ENCODE results near the gene TMEM54. TPM values are rescaled to one million over a fixed set of nuclear protein-coding genes. Genes with fewer than 3 reads are reported as not detected.

The TMEM54 gene
- total and polyA plus RNA-seq, 9 of the 15 experiments (the other 6 are each of a cell fraction or from before 2014, with no cell fraction given), result 1.00 to 16.2 (median 8.2) TPM

DNA sequence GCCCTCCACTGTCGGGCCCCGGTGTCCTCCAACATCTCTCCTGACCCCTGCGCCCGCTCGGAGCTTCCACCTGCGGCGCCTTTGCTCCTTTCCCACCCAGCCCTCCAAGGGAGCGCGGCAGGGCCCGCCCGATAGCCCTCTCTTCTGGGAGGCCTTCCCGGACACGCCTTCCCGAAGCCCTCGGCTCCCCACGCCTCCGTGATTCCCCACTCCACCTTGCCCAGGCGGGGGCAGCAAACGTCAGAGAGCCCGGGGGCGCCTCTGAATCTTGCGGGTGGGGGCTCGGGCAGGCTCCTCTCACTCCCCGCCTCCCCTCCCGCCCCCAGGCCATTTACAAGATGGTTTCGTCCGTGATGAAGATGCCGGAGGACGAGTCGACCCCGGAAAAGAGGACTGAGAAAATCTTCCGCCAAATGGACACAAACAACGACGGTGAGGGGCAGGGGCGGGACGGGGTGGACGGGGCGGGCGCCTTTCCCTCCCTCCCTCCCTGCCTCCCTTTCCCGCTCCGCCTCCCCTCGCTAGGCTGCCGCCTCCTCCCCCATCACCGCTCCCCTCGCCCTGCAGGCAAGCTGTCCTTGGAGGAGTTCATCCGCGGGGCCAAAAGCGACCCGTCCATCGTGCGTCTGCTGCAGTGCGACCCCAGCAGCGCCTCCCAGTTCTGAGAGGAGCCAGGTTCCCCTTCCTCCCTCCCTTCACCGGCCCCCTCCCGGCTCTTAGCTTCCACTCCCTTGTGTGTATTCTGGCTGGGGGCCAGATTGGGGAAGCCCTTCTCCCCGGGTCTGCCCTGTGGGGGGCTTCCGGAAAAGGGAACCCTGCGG is 7.8 kb downstream of the TMEM54 start (continued):
- TF ChIP-seq SMAD3 (CRISPR knock-in tag; conservative IDR thresholded peaks at IDR 0.05), result no peak
- no peak for TF ChIP-seq TGIF2 (CRISPR knock-in tag; IDR thresholded peaks at IDR 0.05)
- TF ChIP-seq KLF16 (IDR thresholded peaks at IDR 0.05), result no peak
- no peak for TF ChIP-seq ATF1 (CRISPR knock-in tag; IDR thresholded peaks at IDR 0.05)
- peak; percentile 40; the same call in 1 of the 2 replicates for TF ChIP-seq ATF1 (tag; IDR thresholded peaks at IDR 0.05)
- TF ChIP-seq, protein P1, sequence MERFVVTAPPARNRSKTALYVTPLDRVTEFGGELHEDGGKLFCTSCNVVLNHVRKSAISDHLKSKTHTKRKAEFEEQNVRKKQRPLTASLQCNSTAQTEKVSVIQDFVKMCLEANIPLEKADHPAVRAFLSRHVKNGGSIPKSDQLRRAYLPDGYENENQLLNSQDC (CRISPR knock-in tag; IDR thresholded peaks at IDR 0.05), result no peak
- TF ChIP-seq E2F3 (CRISPR knock-in tag; IDR thresholded peaks at IDR 0.05), result no peak
- TF ChIP-seq ZNF77 (CRISPR knock-in tag; IDR thresholded peaks at IDR 0.05), result no peak
- TF ChIP-seq EGR1 (conservative IDR thresholded peaks at IDR 0.05), result peak; percentile 65
- TF ChIP-seq EP300 (IDR thresholded peaks at IDR 0.05; ENCODE audit: low read length), result no peak
- TF ChIP-seq ZNF41 (CRISPR knock-in tag; conservative IDR thresholded peaks at IDR 0.05), result no peak
- TF ChIP-seq NRF1 (conservative IDR thresholded peaks at IDR 0.05 in 1 of 2, IDR thresholded peaks at IDR 0.05 in 1 of 2), result peak; percentile 45 to 47; a peak in 3 of 4 replicates
- TF ChIP-seq ZNF586 (CRISPR knock-in tag; conservative IDR thresholded peaks at IDR 0.05), result no peak
- TF ChIP-seq ZBTB7A (IDR thresholded peaks at IDR 0.05; ENCODE audit: borderline replicate concordance, control insufficient read depth, low read depth, low read length), result 0 out of 2 replicates have a peak, but pooled peaks have one; percentile 32
- TF ChIP-seq, protein P2, sequence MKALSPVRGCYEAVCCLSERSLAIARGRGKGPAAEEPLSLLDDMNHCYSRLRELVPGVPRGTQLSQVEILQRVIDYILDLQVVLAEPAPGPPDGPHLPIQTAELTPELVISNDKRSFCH (CRISPR knock-in tag; IDR thresholded peaks at IDR 0.05), result no peak
- TF ChIP-seq, protein P2 (tag; IDR thresholded peaks at IDR 0.05), result 0 out of 2 replicates have a peak, but pooled peaks have one; percentile 69
- TF ChIP-seq, protein P3, sequence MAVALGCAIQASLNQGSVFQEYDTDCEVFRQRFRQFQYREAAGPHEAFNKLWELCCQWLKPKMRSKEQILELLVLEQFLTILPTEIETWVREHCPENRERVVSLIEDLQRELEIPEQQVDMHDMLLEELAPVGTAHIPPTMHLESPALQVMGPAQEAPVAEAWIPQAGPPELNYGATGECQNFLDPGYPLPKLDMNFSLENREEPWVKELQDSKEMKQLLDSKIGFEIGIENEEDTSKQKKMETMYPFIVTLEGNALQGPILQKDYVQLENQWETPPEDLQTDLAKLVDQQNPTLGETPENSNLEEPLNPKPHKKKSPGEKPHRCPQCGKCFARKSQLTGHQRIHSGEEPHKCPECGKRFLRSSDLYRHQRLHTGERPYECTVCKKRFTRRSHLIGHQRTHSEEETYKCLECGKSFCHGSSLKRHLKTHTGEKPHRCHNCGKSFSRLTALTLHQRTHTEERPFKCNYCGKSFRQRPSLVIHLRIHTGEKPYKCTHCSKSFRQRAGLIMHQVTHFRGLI (CRISPR knock-in tag; IDR thresholded peaks at IDR 0.05), result no peak
- no peak for TF ChIP-seq TCF7 (IDR thresholded peaks at IDR 0.05; ENCODE audit: borderline replicate concordance)
- TF ChIP-seq MYC (IDR thresholded peaks at IDR 0.05; ENCODE audit: low read depth, low read length), result peak; percentile 47; the same call in 1 of the 2 replicates
- no peak for TF ChIP-seq MYC (CRISPR knock-in tag; IDR thresholded peaks at IDR 0.05; ENCODE audit: borderline replicate concordance, low read depth)
- TF ChIP-seq SMARCA4 (IDR thresholded peaks at IDR 0.05), result no peak
- TF ChIP-seq CREB1 (IDR thresholded peaks at IDR 0.05), result no peak
- TF ChIP-seq CREB1 (CRISPR knock-in tag; IDR thresholded peaks at IDR 0.05), result no peak; the same call in 1 of the 2 replicates
- TF ChIP-seq ZNF3 (CRISPR knock-in tag; IDR thresholded peaks at IDR 0.05), result no peak
- TF ChIP-seq, protein P4, sequence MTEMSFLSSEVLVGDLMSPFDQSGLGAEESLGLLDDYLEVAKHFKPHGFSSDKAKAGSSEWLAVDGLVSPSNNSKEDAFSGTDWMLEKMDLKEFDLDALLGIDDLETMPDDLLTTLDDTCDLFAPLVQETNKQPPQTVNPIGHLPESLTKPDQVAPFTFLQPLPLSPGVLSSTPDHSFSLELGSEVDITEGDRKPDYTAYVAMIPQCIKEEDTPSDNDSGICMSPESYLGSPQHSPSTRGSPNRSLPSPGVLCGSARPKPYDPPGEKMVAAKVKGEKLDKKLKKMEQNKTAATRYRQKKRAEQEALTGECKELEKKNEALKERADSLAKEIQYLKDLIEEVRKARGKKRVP (CRISPR knock-in tag; IDR thresholded peaks at IDR 0.05), result 0 out of 2 replicates have a peak, but pooled peaks have one; percentile 15

All from K562 (cell line).